RWPE1 (cell line): Measurements from ENCODE around the gene TTC23L.
A peak's percentile ranks its signal among the peaks of the same experiment; 100 is the strongest.

Experiments used
- CTCF ChIA-PET: fragments of 350-600 bp; sonication (Branson Sonifier 250); formaldehyde crosslinking; extraction: SDS; loops from one replicate; lab custom pipeline; 2021; lab: Yijun Ruan, JAX
- POLR2A ChIA-PET: fragments of 400-600 bp; formaldehyde crosslinking; extraction: SDS; loops from one replicate; lab custom pipeline; 2020; ENCODE audit warnings: antibody characterized with exemption; ENCODE audit not compliant: low non-redundant PET; lab: Yijun Ruan, JAX
- DNase-seq: peaks from one replicate; pipeline ENCODE4 v3.0.0; 2012; ENCODE audit warnings: low spot score
- H3K27ac ChIP-seq: fragments of 450-650 bp; 2 replicates; pipeline ENCODE4 v1.5.1; 2017
- CTCF ChIP-seq: fragments of 450-650 bp; conservative IDR thresholded peaks from 2 replicates; pipeline ENCODE4 v1.5.1; 2017; ENCODE audit warnings: low read depth, mild to moderate bottlenecking

TTC23L gene

GRCh38 chr5:34898258-34898895 lies 59.4 kb downstream of the TTC23L start:
- TF ChIP-seq CTCF = peak; percentile 94
- no peak overlapping the region for H3K27ac ChIP-seq
- ChIA-PET CTCF (interaction anchor here (0.6 to 3.4 kb wide), 11 partner anchors 210 to 681 kb away, joined by 3 to 22 read pairs (median 4); no protein-coding TSS in a partner anchor), POLR2A (no interaction called here)
- DNase-seq = peak; percentile 69

GRCh38 chr5:34899066-34899465 lies 60.1 kb downstream of the TTC23L start:
- H3K27ac ChIP-seq = no peak overlapping the region
- POLR2A ChIA-PET = no interaction called here
- no peak for DNase-seq
- TF ChIP-seq CTCF = no peak
- CTCF ChIA-PET = interaction anchor here (0.7 to 3.4 kb wide), 7 partner anchors 211 to 425 kb away, joined by 3 to 22 read pairs (median 4); no protein-coding TSS in a partner anchor

GRCh38 chr5:34900652-34901051 lies 61.7 kb downstream of the TTC23L start:
- POLR2A ChIA-PET = no interaction called here
- no peak for TF ChIP-seq CTCF
- no peak for DNase-seq
- H3K27ac ChIP-seq = no peak overlapping the region
- CTCF ChIA-PET = interaction anchor here (0.6 to 3.4 kb wide), 2 partner anchors 412 to 414 kb away, joined by 5 to 22 read pairs; no protein-coding TSS in a partner anchor

- DNase-seq = no peak
- H3K27ac ChIP-seq = no peak overlapping the region
- TF ChIP-seq CTCF = no peak
- ChIA-PET POLR2A (no interaction called here), CTCF (interaction anchor here (1.0 to 1.5 kb wide), 2 partner anchors 9 to 417 kb away, joined by 4 to 10 read pairs; no protein-coding TSS in a partner anchor)
These were observed 64.3 kb downstream of the TTC23L start for GRCh38 chr5:34903260-34903659.

- ChIA-PET CTCF (interaction anchor here (0.6 to 0.7 kb wide), 4 partner anchors 10 to 419 kb away, joined by 3 to 5 read pairs (median 4); no protein-coding TSS in a partner anchor), POLR2A (no interaction called here)
- H3K27ac ChIP-seq = no peak overlapping the region
- TF ChIP-seq CTCF = peak; percentile 60
- DNase-seq = peak; percentile 22
These were observed 66.6 kb downstream of the TTC23L start for GRCh38 chr5:34905564-34905963.

GRCh38 chr5:34913072-34913471 lies 74.1 kb downstream of the TTC23L start:
- no peak for DNase-seq
- ChIA-PET POLR2A (no interaction called here), CTCF (no interaction called here)
- no peak overlapping the region for H3K27ac ChIP-seq
- TF ChIP-seq CTCF = no peak
